Activated CD8-positive, alpha-beta memory T cell treated with anti-CD3 and anti-CD28 coated beads for 48 hours (primary cell): ENCODE measurements around the gene SMAD7.

Experiments
- DNase-seq, 3 experiments: peaks; one replicate each; pipeline ENCODE4 v3.0.0-alpha.2; 2020; ENCODE audit warnings: low read depth in 2 of 3, low spot score in 2 of 3

Gene SMAD7

GRCh38 chr18:48950536-48951447 is at the start of gene SMAD7:
Gene SMAD7, minus strand, starts transcription at chr18:48950965. Its CDS starts 541 bp downstream, at chr18:48950424.
- no peak for DNase-seq

GRCh38 chr18:48999569-48999968 is 48.8 kb upstream of the SMAD7 start:
- no peak for DNase-seq

GRCh38 chr18:48997985-48998831 is 47.4 kb upstream of the SMAD7 start:
- DNase-seq: no peak

- no peak for DNase-seq
Observed at GRCh38 chr18:48997681-48997984, 46.9 kb upstream of the SMAD7 start.

GRCh38 chr18:48996901-48997463 is 46.2 kb upstream of the SMAD7 start:
- DNase-seq: no peak

GRCh38 chr18:48996041-48996440 is 45.3 kb upstream of the SMAD7 start:
- DNase-seq: no peak

GRCh38 chr18:48994926-48995835 is 44.4 kb upstream of the SMAD7 start:
- DNase-seq: no peak

GRCh38 chr18:48994044-48994651 is 43.4 kb upstream of the SMAD7 start:
- no peak for DNase-seq

- no peak for DNase-seq
Observed at GRCh38 chr18:48993586-48993985, 42.8 kb upstream of the SMAD7 start.

GRCh38 chr18:48992791-48993555 is 42.2 kb upstream of the SMAD7 start:
- DNase-seq: no peak

- DNase-seq: no peak
Observed at GRCh38 chr18:48992133-48992532, 41.4 kb upstream of the SMAD7 start.

GRCh38 chr18:48991676-48992075 is 40.9 kb upstream of the SMAD7 start:
- DNase-seq: no peak

GRCh38 chr18:48991319-48991660 is 40.5 kb upstream of the SMAD7 start:
- DNase-seq: no peak

- DNase-seq: no peak
Observed at GRCh38 chr18:48990481-48991318, 39.9 kb upstream of the SMAD7 start.

GRCh38 chr18:48989304-48990303 is 38.8 kb upstream of the SMAD7 start:
- DNase-seq: no peak

GRCh38 chr18:48988508-48989303 is 37.9 kb upstream of the SMAD7 start:
- DNase-seq: no peak

- no peak for DNase-seq
Observed at GRCh38 chr18:48987821-48988220, 37.1 kb upstream of the SMAD7 start.
